HepG2 (cell line): Measurements from ENCODE around the gene CORO1C. TPM values are rescaled to one million over a fixed set of nuclear protein-coding genes. Genes with fewer than 3 reads are reported as not detected.

Experiments used
- ATF2 ChIP-seq: sonication (generic); formaldehyde crosslinking; IDR thresholded peaks from 2 replicates; pipeline ENCODE4 v1.4.0; 2020; ENCODE audit warnings: missing genetic modification reagents
- DMTF1 ChIP-seq: sonication (generic); formaldehyde crosslinking; IDR thresholded peaks from 2 replicates; pipeline ENCODE4 v1.4.0; 2020; ENCODE audit warnings: mild to moderate bottlenecking, missing genetic modification reagents
- GMEB1 ChIP-seq: sonication (generic); formaldehyde crosslinking; IDR thresholded peaks from 2 replicates; pipeline ENCODE4 v1.5.1; 2020; ENCODE audit warnings: missing genetic modification reagents, mild to moderate bottlenecking, borderline replicate concordance
- HDAC1 ChIP-seq: sonication (generic); formaldehyde crosslinking; IDR thresholded peaks from 2 replicates; pipeline ENCODE4 v1.5.1; 2020; ENCODE audit warnings: mild to moderate bottlenecking, missing genetic modification reagents
- HNF1A ChIP-seq, 2 experiments: sonication (generic) in 1 of 2; formaldehyde crosslinking in 1 of 2; IDR thresholded peaks; 2 replicates each; pipeline versions ENCODE4 v1.4.0 to v1.6.1; 2016 to 2020; ENCODE audit warnings: borderline replicate concordance in 1 of 2, low read depth in 1 of 2, mild to moderate bottlenecking in 1 of 2, missing genetic modification reagents in 1 of 2
- HOXA3 ChIP-seq: sonication (generic); formaldehyde crosslinking; IDR thresholded peaks from 2 replicates; pipeline ENCODE4 v1.5.0; 2020; ENCODE audit warnings: missing genetic modification reagents
- HOXA9 ChIP-seq: sonication (generic); formaldehyde crosslinking; IDR thresholded peaks from 2 replicates; pipeline ENCODE4 v1.8.1; 2022; ENCODE audit warnings: missing genetic modification reagents, mild to moderate bottlenecking, moderate library complexity, borderline replicate concordance
- JUN ChIP-seq: sonication (generic); formaldehyde crosslinking; IDR thresholded peaks from 2 replicates; pipeline ENCODE4 v1.4.0; 2020; ENCODE audit warnings: mild to moderate bottlenecking, missing genetic modification reagents
- NFIC ChIP-seq: IDR thresholded peaks from 2 replicates; pipeline ENCODE4 v1.6.1; 2012; ENCODE audit warnings: mild to moderate bottlenecking, low read length, inconsistent platforms
- SSRP1 ChIP-seq: IDR thresholded peaks from 2 replicates; pipeline ENCODE4 v1.6.1; 2016; ENCODE audit warnings: control low read depth
- THAP9 ChIP-seq: sonication (generic); formaldehyde crosslinking; IDR thresholded peaks from 2 replicates; pipeline ENCODE4; 2020; ENCODE audit warnings: missing genetic modification reagents, mild to moderate bottlenecking, borderline replicate concordance
- TIGD3 ChIP-seq: sonication (generic); formaldehyde crosslinking; IDR thresholded peaks from 2 replicates; pipeline ENCODE4 v1.5.1; 2020; ENCODE audit warnings: mild to moderate bottlenecking, missing genetic modification reagents, borderline replicate concordance
- ZNF589 ChIP-seq: sonication (generic); formaldehyde crosslinking; conservative IDR thresholded peaks from 2 replicates; pipeline ENCODE4 v1.8.0; 2022; ENCODE audit warnings: mild to moderate bottlenecking, moderate library complexity, missing genetic modification reagents
- polyA plus RNA-seq, 8 experiments: library from polyadenylated mRNA; depleted of rRNA in 3 of 8; stranded (reverse) in 7 of 8; unstranded in 1 of 8; fragments of >200 nt; fragmentation: Illumina TruSeq in 4 of 8; extraction: Trizol in 4 of 8; gene quantifications; 2 replicates each; pipeline versions ENCODE4 v1.2.1 to v1.2.3, GENCODE V29; 2011 to 2016; ENCODE audit warnings: low read depth in 4 of 8, missing spikeins in 1 of 8, mixed read lengths in 1 of 8; ENCODE audit not compliant: insufficient read depth in 1 of 8
- total RNA-seq, 5 experiments: library from RNA; depleted of rRNA; stranded (reverse); fragments of >200 nt; fragmentation: Illumina TruSeq; extraction: Trizol; gene quantifications; 2 replicates each; pipeline ENCODE4 v1.2.3, GENCODE V29; 2016; ENCODE audit warnings: low read depth in 1 of 5

The CORO1C gene
- total and polyA plus RNA-seq, 2 of the 13 experiments (the other 11 are each of a cell fraction or from before 2014, with no cell fraction given), result 73.7 to 131 TPM

- no peak for TF ChIP-seq HDAC1 (CRISPR knock-in tag)
- TF ChIP-seq THAP9 (CRISPR knock-in tag), result peak; percentile 62; the same call in 1 of the 2 replicates
- no peak for TF ChIP-seq HOXA9 (CRISPR knock-in tag)
- TF ChIP-seq SSRP1 (CRISPR knock-in tag), result no peak
- TF ChIP-seq HOXA3, result peak; percentile 52
- TF ChIP-seq HNF1A (IDR thresholded peaks at IDR 0.05; ENCODE audit: low read depth), result no peak
- peak; percentile 1; the same call in 1 of the 2 replicates for TF ChIP-seq HNF1A (CRISPR knock-in tag; IDR thresholded peaks at IDR 0.05; ENCODE audit: borderline replicate concordance)
- no peak for TF ChIP-seq TIGD3 (CRISPR knock-in tag)
- TF ChIP-seq DMTF1, result no peak
- no peak for TF ChIP-seq NFIC
- TF ChIP-seq ZNF589, result 0 out of 2 replicates have a peak, but pooled peaks have one; percentile 69
- no peak for TF ChIP-seq JUN (CRISPR knock-in tag)
- TF ChIP-seq GMEB1 (CRISPR knock-in tag), result peak; percentile 4; the same call in 1 of the 2 replicates
- no peak for TF ChIP-seq ATF2
Observed at GRCh38 chr12:108731866-108732461, 646 bp upstream of the CORO1C start (continued).
